ENCODE measurements around the gene PRR12.

Gene PRR12

GRCh38 chr19:49570138-49570856 lies 20.7 kb upstream of the PRR12 start:
- peak overlapping the region; percentile 16 for H3K4me2 ChIP-seq (ENCODE audit: low read length)
- H3K4me1 ChIP-seq: peaks cover 10% of the 10 kb centered on the region
- no peak overlapping the region for H3K4me3 ChIP-seq (ENCODE audit: low read depth, low read length)
- peak overlapping the region; percentile 57 for H3K27ac ChIP-seq
- no peaks in the 10 kb centered on the region for H3K27me3 ChIP-seq (ENCODE audit: control insufficient read depth, insufficient read depth, low read length)
- H3K9me3 ChIP-seq (ENCODE audit: control insufficient read depth, low read length): no peaks in the 10 kb centered on the region
- H3K36me3 ChIP-seq (ENCODE audit: control insufficient read depth, insufficient read depth, low read length): no peaks in the 10 kb centered on the region
- no peak overlapping the region for H3K9ac ChIP-seq
- H2AFZ ChIP-seq: no peak overlapping the region
- peaks cover 42% of the 10 kb centered on the region for H3K79me2 ChIP-seq
- TF ChIP-seq CTCF (IDR thresholded peaks at IDR 0.05): peak; percentile 97

GRCh38 chr19:49570997-49571676 lies 19.8 kb upstream of the PRR12 start:
- Histone ChIP-seq H3K4me2 (ENCODE audit: low read length) (peak overlapping the region; percentile 16), H3K4me3 (ENCODE audit: low read depth, low read length) (no peak overlapping the region), H3K9me3 (ENCODE audit: control insufficient read depth, low read length) (no peaks in the 10 kb centered on the region), H3K9ac (no peak overlapping the region), H2AFZ (peak overlapping the region; percentile 1), H3K79me2 (peaks cover 49% of the 10 kb centered on the region), H3K36me3 (ENCODE audit: control insufficient read depth, insufficient read depth, low read length) (no peaks in the 10 kb centered on the region), H3K4me1 (peaks cover 10% of the 10 kb centered on the region), H3K27ac (peak overlapping the region; percentile 57), H3K27me3 (ENCODE audit: control insufficient read depth, insufficient read depth, low read length) (no peaks in the 10 kb centered on the region)
- TF ChIP-seq CTCF (IDR thresholded peaks at IDR 0.05): peak; percentile 24

GRCh38 chr19:49573009-49573408 lies 18.0 kb upstream of the PRR12 start:
- Histone ChIP-seq H3K36me3 (ENCODE audit: control insufficient read depth, insufficient read depth, low read length) (no peaks in the 10 kb centered on the region), H3K27me3 (ENCODE audit: control insufficient read depth, insufficient read depth, low read length) (no peaks in the 10 kb centered on the region), H3K9me3 (ENCODE audit: control insufficient read depth, low read length) (no peaks in the 10 kb centered on the region), H3K4me3 (ENCODE audit: low read depth, low read length) (no peak overlapping the region), H3K4me2 (ENCODE audit: low read length) (no peak overlapping the region), H2AFZ (no peak overlapping the region), H3K4me1 (peaks cover 10% of the 10 kb centered on the region), H3K27ac (no peak overlapping the region), H3K79me2 (peaks cover 56% of the 10 kb centered on the region), H3K9ac (no peak overlapping the region)
- TF ChIP-seq CTCF (IDR thresholded peaks at IDR 0.05): no peak

GRCh38 chr19:49573425-49573824 lies 17.6 kb upstream of the PRR12 start:
- Histone ChIP-seq H3K9ac (no peak overlapping the region), H3K36me3 (ENCODE audit: control insufficient read depth, insufficient read depth, low read length) (no peaks in the 10 kb centered on the region), H3K4me1 (peaks cover 10% of the 10 kb centered on the region), H3K79me2 (peaks cover 53% of the 10 kb centered on the region), H3K4me3 (ENCODE audit: low read depth, low read length) (no peak overlapping the region), H3K9me3 (ENCODE audit: control insufficient read depth, low read length) (no peaks in the 10 kb centered on the region), H3K4me2 (ENCODE audit: low read length) (no peak overlapping the region), H3K27ac (no peak overlapping the region), H3K27me3 (ENCODE audit: control insufficient read depth, insufficient read depth, low read length) (no peaks in the 10 kb centered on the region), H2AFZ (no peak overlapping the region)
- TF ChIP-seq CTCF (IDR thresholded peaks at IDR 0.05): no peak

Data from parathyroid adenoma (tissue), 2 donors.